ENCODE results near the gene ALKBH5.

- no peak for TF ChIP-seq CTCF (IDR thresholded peaks at IDR 0.05; ENCODE audit: insufficient read depth, low read depth, low read length)
- no peak for TF ChIP-seq EZH2 (IDR thresholded peaks at IDR 0.05; ENCODE audit: insufficient read depth, low read length)
Measured at GRCh38 chr17:18160128-18160856, 23.3 kb upstream of the ALKBH5 start.
